ENCODE results near the gene MUC21. TPM values are rescaled to one million over a fixed set of nuclear protein-coding genes. Genes with fewer than 3 reads are reported as not detected.

MUC21 gene
- total RNA-seq, 1 donor from 2014 or later, result 0.65 TPM

DNA sequence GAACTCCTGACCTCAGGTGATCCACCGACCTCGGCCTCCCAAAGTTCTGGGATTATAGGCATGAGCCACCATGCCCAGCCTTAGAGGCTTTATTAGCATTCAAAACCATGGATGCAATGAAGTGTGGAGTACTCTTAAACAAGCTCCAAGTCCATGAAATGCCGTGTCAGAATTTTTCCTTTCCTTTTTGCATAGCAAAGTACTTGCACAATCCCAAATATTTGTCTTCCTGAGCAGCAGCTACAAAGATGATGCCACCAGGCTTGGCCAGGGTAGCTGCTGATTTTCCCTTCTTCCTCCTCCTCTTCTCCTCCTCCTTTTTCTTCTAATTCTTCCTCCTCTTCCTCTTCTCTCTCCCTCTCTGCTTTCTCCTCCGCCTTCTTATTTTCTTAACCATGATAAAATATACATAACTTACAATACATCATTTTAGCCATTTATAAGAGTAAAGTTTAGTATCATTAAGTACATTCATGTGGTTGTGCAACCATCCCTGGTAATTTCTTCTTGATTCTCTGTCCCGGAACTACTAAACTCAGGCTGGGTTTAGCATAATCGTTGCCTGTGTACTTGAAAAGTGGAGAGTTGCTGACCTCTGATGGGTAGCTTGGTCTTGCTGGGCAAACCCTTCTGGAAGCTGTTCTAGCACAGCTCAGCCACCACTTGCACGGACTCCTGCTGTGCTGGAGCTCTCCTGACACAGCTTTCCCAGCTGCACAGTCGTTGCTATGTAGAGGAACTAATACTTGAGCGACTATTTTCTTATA lies 22.4 kb upstream of the MUC21 start:
- H3K36me3 Mint-ChIP-seq, result no peaks in the 10 kb centered on the region
- no peak for TF ChIP-seq CTCF (conservative IDR thresholded peaks at IDR 0.05)
- no peak overlapping the region for H3K4me3 Mint-ChIP-seq
- H3K27ac Mint-ChIP-seq, result no peak overlapping the region
- peaks cover 39% of the 10 kb centered on the region for H3K27me3 Mint-ChIP-seq
- peaks cover 5% of the 10 kb centered on the region for H3K4me1 Mint-ChIP-seq (ENCODE audit: unreplicated experiment)
- H3K9me3 Mint-ChIP-seq, result no peaks in the 10 kb centered on the region
- no peak for DNase-seq (ENCODE audit: extremely low spot score, unreplicated experiment)

DNA sequence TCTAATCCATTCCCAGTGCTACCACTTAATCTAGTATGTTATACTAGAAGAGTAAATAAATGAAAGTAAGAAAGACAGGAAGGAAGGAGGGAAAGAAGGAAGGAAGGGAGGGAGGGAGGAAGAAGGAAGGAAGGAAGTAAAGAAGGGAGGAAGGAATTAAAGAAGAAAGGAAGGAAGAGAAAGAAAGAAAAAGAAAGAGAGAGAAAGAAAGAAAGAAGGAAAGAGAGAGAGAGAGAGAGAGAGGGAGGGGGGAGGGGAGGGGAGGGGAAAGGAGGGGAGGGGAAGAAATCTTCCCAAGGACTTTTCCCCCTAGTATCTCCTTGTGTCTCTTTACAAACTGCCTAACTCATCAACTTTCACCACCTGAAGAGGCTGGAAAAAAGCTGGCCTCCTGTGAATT lies 20.8 kb upstream of the MUC21 start:
- Mint-ChIP-seq H3K4me3 (no peak overlapping the region), H3K27ac (no peak overlapping the region), H3K4me1 (ENCODE audit: unreplicated experiment) (no peaks in the 10 kb centered on the region), H3K27me3 (peaks cover 26% of the 10 kb centered on the region), H3K36me3 (no peaks in the 10 kb centered on the region), H3K9me3 (no peaks in the 10 kb centered on the region)
- no peak for DNase-seq (ENCODE audit: extremely low spot score, unreplicated experiment)
- TF ChIP-seq CTCF (conservative IDR thresholded peaks at IDR 0.05), result no peak

DNA sequence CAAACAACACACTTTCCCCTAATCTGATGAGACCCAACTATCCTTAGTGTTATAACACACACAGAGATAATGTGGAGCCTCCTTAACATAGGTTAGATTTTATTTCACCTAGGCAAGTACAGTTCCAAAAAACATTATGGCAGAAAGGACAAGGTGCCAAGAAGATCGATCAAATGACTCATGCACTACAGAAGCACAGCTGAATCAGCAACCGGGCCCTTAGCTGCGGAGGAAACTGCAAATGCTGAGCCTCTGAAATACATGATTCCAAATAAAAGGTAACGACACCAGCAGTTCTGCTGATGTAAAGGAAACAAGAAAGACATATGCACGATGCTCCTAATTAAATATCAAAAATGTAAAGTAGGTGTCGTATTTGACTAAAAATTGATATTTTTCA lies 19.9 kb upstream of the MUC21 start:
- Mint-ChIP-seq H3K27ac (no peak overlapping the region), H3K4me1 (ENCODE audit: unreplicated experiment) (no peaks in the 10 kb centered on the region), H3K9me3 (no peaks in the 10 kb centered on the region), H3K36me3 (no peaks in the 10 kb centered on the region), H3K4me3 (no peak overlapping the region), H3K27me3 (peaks cover 22% of the 10 kb centered on the region)
- TF ChIP-seq CTCF (conservative IDR thresholded peaks at IDR 0.05), result no peak
- no peak for DNase-seq (ENCODE audit: extremely low spot score, unreplicated experiment)

DNA sequence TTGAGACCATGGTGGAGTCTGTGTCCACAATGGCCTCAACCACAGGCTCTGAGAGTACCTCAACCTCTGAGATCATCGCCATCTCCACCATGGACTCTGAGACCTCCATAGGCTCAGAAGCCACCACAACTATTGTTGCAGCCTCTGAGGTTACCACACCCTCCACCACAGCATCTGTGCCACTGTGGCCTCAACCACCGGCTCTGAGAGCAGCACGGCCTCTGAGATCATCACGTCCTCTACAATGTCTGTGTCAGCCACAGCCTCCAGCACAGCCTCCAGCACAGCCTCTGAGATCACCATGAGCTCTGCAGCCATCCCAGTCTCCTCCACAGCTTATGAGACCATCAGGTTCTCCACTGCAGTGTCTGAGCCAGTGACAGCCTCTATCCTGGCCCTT lies 19.4 kb upstream of the MUC21 start:
- no peaks in the 10 kb centered on the region for H3K9me3 Mint-ChIP-seq
- DNase-seq (ENCODE audit: extremely low spot score, unreplicated experiment), result no peak
- no peaks in the 10 kb centered on the region for H3K4me1 Mint-ChIP-seq (ENCODE audit: unreplicated experiment)
- H3K36me3 Mint-ChIP-seq, result no peaks in the 10 kb centered on the region
- H3K27me3 Mint-ChIP-seq, result peaks cover 22% of the 10 kb centered on the region
- no peak for TF ChIP-seq CTCF (conservative IDR thresholded peaks at IDR 0.05)
- H3K4me3 Mint-ChIP-seq, result no peak overlapping the region
- H3K27ac Mint-ChIP-seq, result no peak overlapping the region

- no peak overlapping the region for H3K27ac Mint-ChIP-seq
- no peaks in the 10 kb centered on the region for H3K4me1 Mint-ChIP-seq (ENCODE audit: unreplicated experiment)
- peaks cover 23% of the 10 kb centered on the region for H3K27me3 Mint-ChIP-seq
- no peaks in the 10 kb centered on the region for H3K9me3 Mint-ChIP-seq
- no peak overlapping the region for H3K4me3 Mint-ChIP-seq
- no peak for TF ChIP-seq CTCF (conservative IDR thresholded peaks at IDR 0.05)
- DNase-seq (ENCODE audit: extremely low spot score, unreplicated experiment), result no peak
- no peaks in the 10 kb centered on the region for H3K36me3 Mint-ChIP-seq
These were observed 18.3 kb upstream of the MUC21 start for GRCh38 chr6:30965140-30965601.
